HepG2 (cell line): ENCODE measurements around the gene ARG1. TPM values are rescaled to one million over a fixed set of nuclear protein-coding genes. Genes with fewer than 3 reads are reported as not detected.

Source experiments
- BRD4 ChIP-seq: sonication (generic); formaldehyde crosslinking; IDR thresholded peaks from 2 replicates; pipeline ENCODE4 v1.4.0; 2020; ENCODE audit warnings: missing genetic modification reagents
- TRIM24 ChIP-seq: sonication (generic); formaldehyde crosslinking; IDR thresholded peaks from 2 replicates; pipeline ENCODE4 v1.8.0; 2022; ENCODE audit warnings: mild to moderate bottlenecking, missing genetic modification reagents
- ZNF280D ChIP-seq: sonication (generic); formaldehyde crosslinking; IDR thresholded peaks from 2 replicates; pipeline ENCODE4 v1.5.1; 2020; ENCODE audit warnings: mild to moderate bottlenecking, missing genetic modification reagents
- ZNF318 ChIP-seq: sonication (generic); formaldehyde crosslinking; IDR thresholded peaks from 2 replicates; pipeline ENCODE4 v1.4.0; 2020; ENCODE audit warnings: mild to moderate bottlenecking, missing genetic modification reagents
- ZNF646 ChIP-seq: sonication (generic); formaldehyde crosslinking; IDR thresholded peaks from 2 replicates; pipeline ENCODE4 v1.9.0; 2021; ENCODE audit warnings: mild to moderate bottlenecking, missing genetic modification reagents
- polyA plus RNA-seq, 8 experiments: library from polyadenylated mRNA; depleted of rRNA in 3 of 8; stranded (reverse) in 7 of 8; unstranded in 1 of 8; fragments of >200 nt; fragmentation: Illumina TruSeq in 4 of 8; extraction: Trizol in 4 of 8; gene quantifications; 2 replicates each; pipeline versions ENCODE4 v1.2.1 to v1.2.3, GENCODE V29; 2011 to 2016; ENCODE audit warnings: low read depth in 4 of 8, missing spikeins in 1 of 8, mixed read lengths in 1 of 8; ENCODE audit not compliant: insufficient read depth in 1 of 8
- total RNA-seq, 5 experiments: library from RNA; depleted of rRNA; stranded (reverse); fragments of >200 nt; fragmentation: Illumina TruSeq; extraction: Trizol; gene quantifications; 2 replicates each; pipeline ENCODE4 v1.2.3, GENCODE V29; 2016; ENCODE audit warnings: low read depth in 1 of 5

Gene ARG1
- total and polyA plus RNA-seq, 2 of the 13 experiments (the other 11 are each of a cell fraction or from before 2014, with no cell fraction given) = 2.2 to 11.2 TPM

- TF ChIP-seq ZNF646 (CRISPR knock-in tag) (no peak), BRD4 (CRISPR knock-in tag) (0 out of 2 replicates have a peak, but pooled peaks have one; percentile 41), ZNF280D (CRISPR knock-in tag) (no peak), ZNF318 (no peak), TRIM24 (CRISPR knock-in tag) (0 out of 2 replicates have a peak, but pooled peaks have one; percentile 12)
These were observed 2.9 kb downstream of the ARG1 start (continued) for GRCh38 chr6:131575834-131576478.
